Measurements from ENCODE around the gene PTPN11. TPM values are rescaled to one million over a fixed set of nuclear protein-coding genes. Genes with fewer than 3 reads are reported as not detected.
"Not testable (repeated sequence)": the region's sequence is repeated elsewhere in the genome, so short reads cannot be mapped to it uniquely, and the experiment has no call there.

PTPN11 gene
- total and polyA plus RNA-seq, 10 of the 15 experiments (the other 5 are each of a cell fraction or from before 2014, with no cell fraction given), result 14.6 to 85.2 (median 58.6) TPM

DNA sequence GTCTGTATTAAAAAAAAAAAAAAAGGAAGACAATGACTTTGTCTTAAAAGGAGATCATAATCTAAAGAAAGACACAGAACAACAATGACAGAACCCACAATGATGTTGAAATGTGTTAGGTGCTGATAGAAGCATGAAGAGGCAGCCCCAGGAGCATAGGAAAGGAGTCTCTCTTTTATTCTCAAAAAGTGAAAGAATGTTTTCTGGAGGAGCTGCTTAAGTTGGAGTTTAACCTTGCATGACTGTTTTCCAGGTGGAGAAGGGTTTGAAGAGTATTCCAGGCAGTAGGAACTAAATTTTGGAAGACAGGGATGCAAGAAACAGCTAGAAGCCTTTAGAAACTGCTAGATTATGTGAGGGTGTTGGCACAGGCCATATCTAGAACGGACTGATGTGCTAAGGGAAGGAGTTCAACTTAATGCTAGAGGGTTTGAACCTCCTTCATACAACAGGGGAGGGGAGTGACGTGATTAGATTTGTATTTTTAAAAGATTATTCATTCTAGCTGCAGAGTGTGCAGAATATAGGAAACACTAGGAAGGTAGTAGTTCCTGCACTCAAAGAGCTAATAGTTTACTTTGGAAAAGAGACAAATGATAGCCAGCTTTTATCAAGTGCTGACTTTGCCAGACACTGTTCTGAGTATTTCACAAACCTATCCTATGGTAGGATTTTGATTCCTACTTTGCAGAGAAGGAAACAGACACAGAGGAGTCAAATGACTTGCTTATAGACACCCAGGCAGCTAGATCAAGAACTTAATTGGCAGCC, 4.7 kb upstream of the PTPN11 start (continued):
- TF ChIP-seq SPI1 (IDR thresholded peaks at IDR 0.05; ENCODE audit: borderline replicate concordance, insufficient read depth, low read depth, low read length), result no peak
- TF ChIP-seq MTA3 (IDR thresholded peaks at IDR 0.05; ENCODE audit: borderline replicate concordance, low read length), result no peak
- TF ChIP-seq RCOR1 (conservative IDR thresholded peaks at IDR 0.05; ENCODE audit: low read depth, low read length), result no peak
- TF ChIP-seq CBX3 (IDR thresholded peaks at IDR 0.05; ENCODE audit: borderline replicate concordance, low read depth), result no peak
- no peak for TF ChIP-seq FOXM1 (IDR thresholded peaks at IDR 0.05; ENCODE audit: low read depth, low read length)
- TF ChIP-seq RBBP5 (conservative IDR thresholded peaks at IDR 0.05), result no peak
- no peak for TF ChIP-seq SUZ12 (IDR thresholded peaks at IDR 0.05; ENCODE audit: unreplicated experiment)
- TF ChIP-seq RUNX3 (IDR thresholded peaks at IDR 0.05; ENCODE audit: low read length), result no peak
- TF ChIP-seq CREB1 (IDR thresholded peaks at IDR 0.05; ENCODE audit: low read depth), result no peak
- TF ChIP-seq, protein P1, sequence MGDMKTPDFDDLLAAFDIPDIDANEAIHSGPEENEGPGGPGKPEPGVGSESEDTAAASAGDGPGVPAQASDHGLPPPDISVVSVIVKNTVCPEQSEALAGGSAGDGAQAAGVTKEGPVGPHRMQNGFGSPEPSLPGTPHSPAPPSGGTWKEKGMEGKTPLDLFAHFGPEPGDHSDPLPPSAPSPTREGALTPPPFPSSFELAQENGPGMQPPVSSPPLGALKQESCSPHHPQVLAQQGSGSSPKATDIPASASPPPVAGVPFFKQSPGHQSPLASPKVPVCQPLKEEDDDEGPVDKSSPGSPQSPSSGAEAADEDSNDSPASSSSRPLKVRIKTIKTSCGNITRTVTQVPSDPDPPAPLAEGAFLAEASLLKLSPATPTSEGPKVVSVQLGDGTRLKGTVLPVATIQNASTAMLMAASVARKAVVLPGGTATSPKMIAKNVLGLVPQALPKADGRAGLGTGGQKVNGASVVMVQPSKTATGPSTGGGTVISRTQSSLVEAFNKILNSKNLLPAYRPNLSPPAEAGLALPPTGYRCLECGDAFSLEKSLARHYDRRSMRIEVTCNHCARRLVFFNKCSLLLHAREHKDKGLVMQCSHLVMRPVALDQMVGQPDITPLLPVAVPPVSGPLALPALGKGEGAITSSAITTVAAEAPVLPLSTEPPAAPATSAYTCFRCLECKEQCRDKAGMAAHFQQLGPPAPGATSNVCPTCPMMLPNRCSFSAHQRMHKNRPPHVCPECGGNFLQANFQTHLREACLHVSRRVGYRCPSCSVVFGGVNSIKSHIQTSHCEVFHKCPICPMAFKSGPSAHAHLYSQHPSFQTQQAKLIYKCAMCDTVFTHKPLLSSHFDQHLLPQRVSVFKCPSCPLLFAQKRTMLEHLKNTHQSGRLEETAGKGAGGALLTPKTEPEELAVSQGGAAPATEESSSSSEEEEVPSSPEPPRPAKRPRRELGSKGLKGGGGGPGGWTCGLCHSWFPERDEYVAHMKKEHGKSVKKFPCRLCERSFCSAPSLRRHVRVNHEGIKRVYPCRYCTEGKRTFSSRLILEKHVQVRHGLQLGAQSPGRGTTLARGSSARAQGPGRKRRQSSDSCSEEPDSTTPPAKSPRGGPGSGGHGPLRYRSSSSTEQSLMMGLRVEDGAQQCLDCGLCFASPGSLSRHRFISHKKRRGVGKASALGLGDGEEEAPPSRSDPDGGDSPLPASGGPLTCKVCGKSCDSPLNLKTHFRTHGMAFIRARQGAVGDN (IDR thresholded peaks at IDR 0.05), result no peak
- TF ChIP-seq, protein P2, sequence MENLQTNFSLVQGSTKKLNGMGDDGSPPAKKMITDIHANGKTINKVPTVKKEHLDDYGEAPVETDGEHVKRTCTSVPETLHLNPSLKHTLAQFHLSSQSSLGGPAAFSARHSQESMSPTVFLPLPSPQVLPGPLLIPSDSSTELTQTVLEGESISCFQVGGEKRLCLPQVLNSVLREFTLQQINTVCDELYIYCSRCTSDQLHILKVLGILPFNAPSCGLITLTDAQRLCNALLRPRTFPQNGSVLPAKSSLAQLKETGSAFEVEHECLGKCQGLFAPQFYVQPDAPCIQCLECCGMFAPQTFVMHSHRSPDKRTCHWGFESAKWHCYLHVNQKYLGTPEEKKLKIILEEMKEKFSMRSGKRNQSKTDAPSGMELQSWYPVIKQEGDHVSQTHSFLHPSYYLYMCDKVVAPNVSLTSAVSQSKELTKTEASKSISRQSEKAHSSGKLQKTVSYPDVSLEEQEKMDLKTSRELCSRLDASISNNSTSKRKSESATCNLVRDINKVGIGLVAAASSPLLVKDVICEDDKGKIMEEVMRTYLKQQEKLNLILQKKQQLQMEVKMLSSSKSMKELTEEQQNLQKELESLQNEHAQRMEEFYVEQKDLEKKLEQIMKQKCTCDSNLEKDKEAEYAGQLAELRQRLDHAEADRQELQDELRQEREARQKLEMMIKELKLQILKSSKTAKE (IDR thresholded peaks at IDR 0.05; ENCODE audit: low read depth, poor library complexity, severe bottlenecking), result no peak

DNA sequence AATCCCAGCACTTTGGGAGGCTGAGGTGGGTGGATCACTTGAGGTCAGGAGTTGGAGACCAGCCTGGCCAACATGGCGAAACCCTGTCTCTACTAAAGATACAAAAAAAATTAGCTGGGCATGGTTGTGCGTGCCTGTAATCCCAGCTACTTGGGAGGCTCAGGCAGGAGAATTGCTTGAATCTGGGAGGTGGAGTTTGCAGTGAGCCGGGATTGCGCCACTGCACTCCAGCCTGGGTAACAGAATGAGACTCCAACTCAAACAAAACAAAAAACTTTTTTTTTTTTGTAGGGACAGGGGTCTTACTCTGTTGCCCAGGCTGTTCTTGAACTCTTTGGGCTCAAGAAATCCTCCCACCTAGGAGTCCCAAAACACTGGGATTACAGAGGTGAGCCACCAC, 3.3 kb upstream of the PTPN11 start:
- H3K4me2 ChIP-seq (ENCODE audit: control insufficient read depth, insufficient read depth); H3K4me1 ChIP-seq (ENCODE audit: control insufficient read depth, insufficient read depth, low read length); H3K27me3 ChIP-seq (replicated peaks in 1 of 2; ENCODE audit: control insufficient read depth in 2 of 2, insufficient read depth in 2 of 2, low read length in 1 of 2); H3K9me3 ChIP-seq (replicated peaks; ENCODE audit: control insufficient read depth, insufficient read depth, low read length); in situ Hi-C loops (cut with MboI); POLR2A ChIA-PET; ATAC-seq; intact Hi-C loops (cut with micrococcal nuclease; ENCODE audit: unreplicated experiment); FAIRE-seq; H3K27ac ChIP-seq (ENCODE audit: control insufficient read depth, insufficient read depth); DNase-seq (ENCODE audit: low read depth, low spot score); H4K20me1 ChIP-seq (ENCODE audit: control insufficient read depth, insufficient read depth); H3K4me3 ChIP-seq; H3K36me3 ChIP-seq (ENCODE audit: control insufficient read depth in 2 of 2, insufficient read depth in 2 of 2, low read length in 1 of 2); H2AFZ ChIP-seq (ENCODE audit: control insufficient read depth, low read depth, low read length); H3K9ac ChIP-seq (ENCODE audit: control insufficient read depth, insufficient read depth, low read length); BruUV-seq (replicated peaks); SMC1A ChIA-PET (ENCODE audit: uncharacterized antibody, unreplicated experiment): not testable (repeated sequence)
- peaks cover 22% of the 10 kb centered on the region for H3K79me2 ChIP-seq (ENCODE audit: control insufficient read depth, insufficient read depth, low read length)
- CTCF ChIA-PET, result interaction anchor here (0.7 kb wide), 1 partner anchor 283 kb away, joined by 3 read pairs; no protein-coding TSS in a partner anchor
- WGBS (ENCODE audit: insufficient coverage, insufficient replicate concordance, low lambda C conversion rate, missing lambda C conversion rate), result 95% methylated on average over 4 of the region's 4 CpGs
- RAD21 ChIA-PET (ENCODE audit: unreplicated experiment), result interaction anchor here (0.7 kb wide), 1 partner anchor 23 kb away, joined by 3 read pairs; no protein-coding TSS in a partner anchor

Measured in GM12878 (cell line).